T-cell (primary cell): ENCODE measurements around the gene CD34. TPM values are rescaled to one million over a fixed set of nuclear protein-coding genes. Genes with fewer than 3 reads are reported as not detected.

ENCODE experiments used
- ATAC-seq, 4 experiments: fragments of 200-7000 bp in 3 of 4; fragments of 150-1000 bp in 1 of 4; cut with Tn5 transposase; replicated peaks in 1 of 4; 1 replicate in 3 of 4; 2 replicates in 1 of 4; pipeline ENCODE4 v1.10.0; 2021; ENCODE audit warnings: moderate library complexity in 3 of 4, mild to moderate bottlenecking in 2 of 4, moderate number of reproducible peaks in 1 of 4
- CTCF ChIA-PET, 2 donors: fragments of 300-600 bp; sonication (Branson Sonifier 250); formaldehyde crosslinking; loops; one replicate each; lab custom pipeline; 2022; ENCODE audit warnings: antibody characterized with exemption in 2 of 2; lab: Charles Lee
- POLR2A ChIA-PET, 2 donors: fragments of 300-600 bp; sonication (Branson Sonifier 250); formaldehyde crosslinking; loops; one replicate each; lab custom pipeline; 2022; ENCODE audit warnings: antibody characterized with exemption in 2 of 2; lab: Charles Lee
- DNase-seq, 35 experiments: peaks; one replicate each; pipeline versions ENCODE4 v3.0.0 to v3.0.0-alpha.2; 2013 to 2023
- H3K27ac ChIP-seq: one replicate; pipeline ENCODE4 v1.5.1; 2013; ENCODE audit warnings: low read length
- H3K27me3 ChIP-seq, 2 experiments: replicated peaks in 1 of 2; 1 replicate in 1 of 2; 2 replicates in 1 of 2; pipeline versions ENCODE4 v1.6.1 to v1.7.0; 2013; ENCODE audit warnings: low read length in 1 of 2, mixed read lengths in 1 of 2; ENCODE audit not compliant: control insufficient read depth in 2 of 2, insufficient read depth in 2 of 2; ENCODE audit errors: extremely low read depth in 1 of 2
- H3K36me3 ChIP-seq, 2 donors: 1 replicate in 1 of 2; 2 replicates in 1 of 2; pipeline versions ENCODE4 v1.6.1 to v1.7.0; 2013; ENCODE audit warnings: low read length in 1 of 2; ENCODE audit not compliant: control insufficient read depth in 2 of 2, insufficient read depth in 1 of 2; ENCODE audit errors: extremely low read depth in 1 of 2
- H3K4me1 ChIP-seq, 2 experiments: 1 replicate in 1 of 2; 2 replicates in 1 of 2; pipeline versions ENCODE4 v1.6.1 to v1.7.0; 2013; ENCODE audit warnings: low read length in 2 of 2, mixed read lengths in 1 of 2; ENCODE audit not compliant: insufficient read depth in 2 of 2, control insufficient read depth in 1 of 2; ENCODE audit errors: extremely low read depth in 1 of 2
- H3K4me3 ChIP-seq, 2 donors: 1 replicate in 1 of 2; 2 replicates in 1 of 2; pipeline versions ENCODE4 v1.5.1 to v1.7.0; 2013; ENCODE audit warnings: mild to moderate bottlenecking in 2 of 2, low read length in 1 of 2, moderate library complexity in 1 of 2; ENCODE audit not compliant: control insufficient read depth in 1 of 2; ENCODE audit errors: extremely low read depth in 1 of 2
- H3K9me3 ChIP-seq: 2 replicates; pipeline ENCODE4 v1.7.0; 2013
- H3K27ac Mint-ChIP-seq, 2 donors: one replicate each; pipeline ENCODE4 v1.8.0; 2020 to 2021; ENCODE audit warnings: mild to moderate bottlenecking in 2 of 2, mixed read lengths in 2 of 2
- H3K27me3 Mint-ChIP-seq, 2 donors: one replicate each; pipeline ENCODE4 v1.8.0; 2021 to 2022; ENCODE audit warnings: mixed read lengths in 2 of 2
- H3K36me3 Mint-ChIP-seq: one replicate; pipeline ENCODE4 v1.8.0; 2021; ENCODE audit warnings: mixed read lengths
- H3K4me1 Mint-ChIP-seq, 3 donors: one replicate each; pipeline ENCODE4 v1.8.0; 2020 to 2022; ENCODE audit warnings: mixed read lengths in 3 of 3, mild to moderate bottlenecking in 1 of 3
- H3K4me3 Mint-ChIP-seq, 3 donors: one replicate each; pipeline ENCODE4 v1.8.0; 2020 to 2022; ENCODE audit warnings: mild to moderate bottlenecking in 3 of 3, mixed read lengths in 3 of 3, moderate library complexity in 3 of 3
- H3K9me3 Mint-ChIP-seq, 3 donors: one replicate each; pipeline ENCODE4 v1.8.0; 2020 to 2022; ENCODE audit warnings: mixed read lengths in 3 of 3
- WGBS: methylation state at CpG from one replicate; pipeline ENCODE4 v1.1.5; 2013; ENCODE audit warnings: missing lambda C conversion rate; ENCODE audit not compliant: insufficient coverage; 5-methylcytosine and 5-hydroxymethylcytosine counted together
- total RNA-seq, 35 experiments: library from RNA in 6 of 35; stranded (reverse) in 6 of 35; fragments of 120-200 nt in 1 of 35; gene quantifications; one replicate each; pipeline versions ENCODE4 v1.2.1 to v1.2.4 and lab custom pipeline; 2013 to 2026

The CD34 gene, protein sequence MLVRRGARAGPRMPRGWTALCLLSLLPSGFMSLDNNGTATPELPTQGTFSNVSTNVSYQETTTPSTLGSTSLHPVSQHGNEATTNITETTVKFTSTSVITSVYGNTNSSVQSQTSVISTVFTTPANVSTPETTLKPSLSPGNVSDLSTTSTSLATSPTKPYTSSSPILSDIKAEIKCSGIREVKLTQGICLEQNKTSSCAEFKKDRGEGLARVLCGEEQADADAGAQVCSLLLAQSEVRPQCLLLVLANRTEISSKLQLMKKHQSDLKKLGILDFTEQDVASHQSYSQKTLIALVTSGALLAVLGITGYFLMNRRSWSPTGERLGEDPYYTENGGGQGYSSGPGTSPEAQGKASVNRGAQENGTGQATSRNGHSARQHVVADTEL
- total RNA-seq: 1 to 10 TPM in 2 of 5 donors, under 1 TPM in 3; 0.57 to 1.6 (median 0.83) TPM
- 0.20 TPM for total RNA-seq (2013)
- 0.04 to 7.4 (median 1.3) reads per million in 29 experiments for total RNA-seq (lab: John Stamatoyannopoulos, UW)

DNA sequence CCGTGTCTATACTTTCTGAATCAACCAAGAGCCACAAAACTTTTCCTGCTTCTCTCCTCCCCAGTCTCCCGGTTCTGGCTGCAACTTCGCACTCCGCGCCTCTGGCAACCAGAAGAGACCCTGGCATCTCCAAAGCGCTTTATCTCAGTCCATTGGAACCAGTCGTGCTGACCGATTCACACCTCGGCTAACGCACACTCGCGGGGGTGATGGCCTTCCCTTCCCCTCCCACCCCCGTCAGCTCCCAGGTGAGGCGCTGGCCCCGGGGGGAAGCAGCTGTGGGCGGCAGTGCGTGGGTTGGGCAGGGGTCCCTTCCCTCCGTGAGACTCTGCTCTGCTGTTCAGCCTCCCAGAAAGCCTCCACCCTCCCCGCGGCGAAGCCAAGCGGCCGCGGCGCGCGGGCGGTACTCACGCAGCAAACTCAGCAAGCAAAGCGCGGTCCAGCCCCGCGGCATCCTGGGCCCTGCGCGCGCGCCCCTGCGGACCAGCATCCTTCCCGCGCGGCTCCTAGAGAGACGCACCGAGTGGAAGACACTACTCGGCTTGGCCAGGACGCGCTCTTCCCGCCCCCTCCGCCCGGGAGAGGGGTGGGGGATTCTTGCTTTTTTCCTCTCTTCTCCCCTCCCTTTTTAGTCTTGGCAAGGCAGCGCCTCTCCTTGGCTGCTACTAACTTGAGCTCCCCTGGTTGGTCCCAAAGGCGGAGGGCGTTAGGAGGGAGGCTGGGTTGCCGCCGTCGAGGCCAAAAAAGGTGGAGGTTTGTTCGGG is at the start of gene CD34:
Gene CD34, minus strand, starts transcription at position 535 of the 764 bp plus-strand sequence. Its CDS starts 45 bp downstream, at position 490.
- Mint-ChIP-seq H3K27me3 (peaks cover 51 to 66% of the 10 kb centered on the region in 2 donors), H3K9me3 (no peaks in the 10 kb centered on the region), H3K36me3 (peaks cover 3% of the 10 kb centered on the region), H3K4me3 (peak within 1 kb of the TSS; percentile 18 to 55 (median 44)), H3K27ac (no peak within 1 kb of the TSS), H3K4me1 (peaks cover 19 to 25% (median 22%) of the 10 kb centered on the region in 3 donors)
- H3K27me3 ChIP-seq: peaks cover 0 to 35% of the 10 kb centered on the region in 2 experiments
- H3K4me3 ChIP-seq: peak within 1 kb of the TSS in 1 of 2 donors; percentile 29
- H3K36me3 ChIP-seq: no peaks in the 10 kb centered on the region
- H3K9me3 ChIP-seq: no peaks in the 10 kb centered on the region
- H3K27ac ChIP-seq: no peak within 1 kb of the TSS
- 3% methylated on average over 36 of the region's 56 CpGs for WGBS
- ChIA-PET POLR2A (no interaction called here), CTCF (interaction anchor here in 1 of 2 donors (0.6 kb wide), 1 partner anchor 52 kb away, joined by 6 read pairs; no protein-coding TSS in a partner anchor)
- ATAC-seq: peak; percentile 29 to 52 (median 43)
- peaks cover 0 to 13% of the 10 kb centered on the region in 2 experiments for H3K4me1 ChIP-seq
- peak in 4 of 35 experiments; percentile 3 to 13 (median 8) for DNase-seq

DNA sequence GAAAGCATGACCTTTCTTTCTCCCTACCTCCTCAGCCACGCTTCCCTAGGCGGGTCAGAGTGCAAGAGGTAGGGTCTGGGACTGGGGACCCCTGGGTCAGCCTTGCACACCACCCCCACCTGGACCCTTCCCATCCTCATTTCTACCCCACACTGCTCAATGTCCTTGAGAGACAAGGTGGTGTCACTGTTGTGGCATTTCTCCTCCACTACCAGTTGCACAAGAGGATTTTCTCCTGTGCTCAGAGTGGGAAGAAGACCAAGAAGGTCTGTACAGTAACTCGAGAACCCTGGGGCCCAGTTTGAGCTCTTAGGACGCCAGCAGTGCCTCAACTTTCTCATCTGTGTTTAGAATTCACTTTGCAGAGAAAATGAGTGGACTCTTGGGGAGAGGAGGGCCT is 49.4 kb upstream of the CD34 start:
- Histone ChIP-seq H3K4me3 (no peak overlapping the region), H3K27ac (no peak overlapping the region), H3K27me3 (peaks cover 3 to 44% of the 10 kb centered on the region in 2 experiments), H3K4me1 (peaks cover 0 to 26% of the 10 kb centered on the region in 2 experiments), H3K36me3 (no peaks in the 10 kb centered on the region), H3K9me3 (no peaks in the 10 kb centered on the region)
- WGBS: 84% methylated on average over 2 of the region's 4 CpGs
- no peak for ATAC-seq
- DNase-seq: no peak
- H3K4me1 Mint-ChIP-seq: peaks cover 12 to 18% (median 17%) of the 10 kb centered on the region in 3 donors
- no peaks in the 10 kb centered on the region for H3K9me3 Mint-ChIP-seq
- peak overlapping the region in 2 of 3 donors; percentile 65 to 68 for H3K4me3 Mint-ChIP-seq
- H3K27ac Mint-ChIP-seq: no peak overlapping the region
- ChIA-PET POLR2A (no interaction called here), CTCF (interaction anchor here (0.6 to 2.4 kb wide), 5 partner anchors 75 to 1658 kb away, joined by 3 to 9 read pairs (median 3); no protein-coding TSS in a partner anchor)
- H3K36me3 Mint-ChIP-seq: no peaks in the 10 kb centered on the region
- peaks cover 41% of the 10 kb centered on the region in 2 donors for H3K27me3 Mint-ChIP-seq

DNA sequence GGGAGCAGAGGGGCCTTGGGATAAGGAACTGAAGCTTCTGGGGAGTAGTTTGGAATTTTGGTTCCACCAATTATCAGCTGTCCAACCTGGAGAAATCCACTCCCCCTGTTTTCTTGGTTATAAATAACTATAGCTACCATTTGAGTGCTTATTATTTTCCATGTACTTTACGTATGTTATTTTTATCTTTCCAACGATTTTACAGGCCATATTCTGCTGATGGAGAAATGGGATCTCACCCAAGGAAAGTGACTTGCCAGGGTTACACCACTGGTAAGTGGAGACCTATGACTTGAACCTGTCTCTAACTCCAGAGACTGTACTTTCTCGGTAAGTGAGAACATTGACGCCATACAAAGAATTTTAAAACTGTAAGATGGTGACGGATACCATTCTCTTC is 49.0 kb upstream of the CD34 start:
- H3K9me3 ChIP-seq: no peaks in the 10 kb centered on the region
- H3K27ac ChIP-seq: no peak overlapping the region
- peaks cover 3 to 44% of the 10 kb centered on the region in 2 experiments for H3K27me3 ChIP-seq
- WGBS: no CpG with 5 or more reads among the region's 5 CpGs
- Mint-ChIP-seq H3K27me3 (peaks cover 43 to 45% of the 10 kb centered on the region in 2 donors), H3K27ac (no peak overlapping the region), H3K36me3 (no peaks in the 10 kb centered on the region), H3K9me3 (no peaks in the 10 kb centered on the region), H3K4me1 (peaks cover 12 to 18% (median 17%) of the 10 kb centered on the region in 3 donors), H3K4me3 (peak overlapping the region; percentile 61 to 68 (median 65))
- CTCF ChIA-PET: interaction anchor here in 1 of 2 donors (0.7 to 2.4 kb wide), 3 partner anchors 75 to 163 kb away, joined by 3 to 9 read pairs (median 4); no protein-coding TSS in a partner anchor
- ATAC-seq: no peak
- H3K4me1 ChIP-seq: peaks cover 0 to 26% of the 10 kb centered on the region in 2 experiments
- no peak for DNase-seq
- H3K36me3 ChIP-seq: no peaks in the 10 kb centered on the region
- POLR2A ChIA-PET: no interaction called here
- H3K4me3 ChIP-seq: peak overlapping the region in 1 of 2 donors; percentile 73

DNA sequence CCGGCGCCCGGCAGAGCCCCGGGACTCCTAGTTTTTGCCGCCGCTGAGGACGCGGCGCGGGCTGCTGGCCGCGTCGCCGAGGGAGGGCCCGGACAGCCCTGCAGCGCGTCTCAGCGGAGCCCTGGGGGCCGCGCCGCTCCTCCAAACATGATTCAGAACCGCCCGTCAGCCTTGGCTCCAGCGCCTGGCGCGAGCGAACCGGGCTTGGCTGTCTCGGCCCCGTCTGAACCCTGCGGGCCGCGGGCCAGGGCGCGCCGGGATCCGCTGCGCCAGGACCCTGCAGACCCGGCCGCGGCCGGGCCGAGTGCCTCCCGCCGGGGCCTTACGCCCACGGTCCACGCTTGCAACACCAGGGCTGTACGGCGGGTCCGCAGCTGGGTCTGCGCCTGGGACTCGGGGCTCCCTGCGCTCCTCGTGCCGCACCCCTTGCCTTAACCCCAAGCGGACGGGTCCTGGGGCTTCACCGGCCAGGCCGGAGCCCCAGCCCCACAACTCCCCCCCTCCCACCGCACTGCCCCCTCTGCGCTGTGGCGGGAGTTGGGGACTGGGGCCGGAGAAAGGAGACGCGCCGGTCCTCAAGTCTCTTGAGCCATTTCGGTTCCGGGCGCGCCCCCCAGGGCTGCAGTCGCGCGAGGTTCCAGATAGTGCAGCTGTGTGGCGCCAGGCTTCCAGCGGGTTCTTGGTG is 48.4 kb upstream of the CD34 start:
- Histone ChIP-seq H3K9me3 (no peaks in the 10 kb centered on the region), H3K4me3 (peak overlapping the region in 1 of 2 donors; percentile 73), H3K4me1 (peaks cover 0 to 26% of the 10 kb centered on the region in 2 experiments), H3K27ac (no peak overlapping the region), H3K27me3 (peaks cover 3 to 40% of the 10 kb centered on the region in 2 experiments), H3K36me3 (no peaks in the 10 kb centered on the region)
- Mint-ChIP-seq H3K4me1 (peaks cover 12 to 17% (median 16%) of the 10 kb centered on the region in 3 donors), H3K9me3 (no peaks in the 10 kb centered on the region), H3K27ac (no peak overlapping the region), H3K36me3 (no peaks in the 10 kb centered on the region), H3K4me3 (peak overlapping the region; percentile 61 to 68 (median 65)), H3K27me3 (peaks cover 46 to 49% of the 10 kb centered on the region in 2 donors)
- WGBS: 4% methylated on average over 53 of the region's 76 CpGs
- ChIA-PET POLR2A (no interaction called here), CTCF (interaction anchor here in 1 of 2 donors (0.7 to 2.4 kb wide), 3 partner anchors 74 to 162 kb away, joined by 3 to 9 read pairs (median 4); no protein-coding TSS in a partner anchor)
- ATAC-seq (peak in 1 of 4 experiments; percentile 41), DNase-seq (peak in 3 of 35 experiments; percentile 2 to 15 (median 12))

DNA sequence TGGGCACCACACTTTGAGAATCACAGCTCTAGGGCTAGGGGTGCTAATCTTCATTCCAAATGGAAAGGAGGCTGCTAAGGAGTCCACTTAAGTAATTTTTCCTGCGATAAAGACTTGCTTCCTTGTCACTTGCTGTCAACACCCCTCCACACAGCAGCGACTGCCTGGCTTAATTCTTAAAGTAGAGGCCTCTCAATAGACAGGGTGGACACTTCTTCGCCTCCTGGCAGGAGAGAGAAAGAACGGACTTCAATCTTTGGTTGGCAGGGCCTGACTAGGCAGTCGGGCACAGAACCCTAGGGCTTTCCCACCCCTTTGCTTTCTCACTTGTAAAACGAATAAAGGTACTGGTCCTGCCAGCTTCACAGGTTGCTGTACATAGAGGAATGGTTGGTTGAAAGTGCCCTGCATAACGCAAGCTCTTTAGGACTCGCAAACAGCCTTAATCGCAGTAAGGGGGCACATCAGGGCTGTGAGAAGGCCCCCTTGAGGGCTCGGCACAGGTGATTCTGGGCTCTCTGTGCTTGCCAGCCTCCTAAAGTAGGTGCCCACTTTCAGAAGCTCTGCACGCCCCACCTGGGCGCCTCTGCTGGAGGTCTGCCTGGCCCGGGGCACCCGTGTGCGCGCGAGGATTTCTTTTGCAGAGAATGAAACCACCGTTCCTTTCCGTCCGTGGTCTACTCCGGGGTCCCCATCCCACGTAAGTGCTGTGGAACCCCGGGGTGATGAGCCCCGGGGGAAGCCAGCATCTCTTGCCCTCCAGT is 47.6 kb upstream of the CD34 start:
- Mint-ChIP-seq H3K27ac (no peak overlapping the region), H3K4me1 (peaks cover 12 to 17% (median 15%) of the 10 kb centered on the region in 3 donors), H3K4me3 (peak overlapping the region; percentile 10 to 65 (median 46)), H3K36me3 (no peaks in the 10 kb centered on the region), H3K9me3 (no peaks in the 10 kb centered on the region), H3K27me3 (peaks cover 48 to 50% of the 10 kb centered on the region in 2 donors)
- peaks cover 3 to 37% of the 10 kb centered on the region in 2 experiments for H3K27me3 ChIP-seq
- ChIA-PET POLR2A (interaction anchor here in 1 of 2 donors (0.6 kb wide), 1 partner anchor 128 kb away, joined by 3 read pairs; no protein-coding TSS in a partner anchor), CTCF (interaction anchor here in 1 of 2 donors (1.1 kb wide), 1 partner anchor 162 kb away, joined by 4 read pairs; no protein-coding TSS in a partner anchor)
- H3K36me3 ChIP-seq: no peaks in the 10 kb centered on the region
- 24% methylated on average over 21 of the region's 24 CpGs for WGBS
- H3K4me3 ChIP-seq: peak overlapping the region in 1 of 2 donors; percentile 73
- no peaks in the 10 kb centered on the region for H3K9me3 ChIP-seq
- H3K27ac ChIP-seq: no peak overlapping the region
- ATAC-seq (peak in 1 of 4 experiments; percentile 10), DNase-seq (no peak)
- H3K4me1 ChIP-seq: peaks cover 0 to 19% of the 10 kb centered on the region in 2 experiments
